SK-N-DZ (cell line): ENCODE data around the gene HDAC9.
A peak's percentile ranks its signal among the peaks of the same experiment; 100 is the strongest.
"Not testable (repeated sequence)": the region's sequence is repeated elsewhere in the genome, so short reads cannot be mapped to it uniquely, and the experiment has no call there.

ENCODE experiments used
- DNase-seq: peaks from one replicate; pipeline ENCODE4 v3.0.0-alpha.2; 2015; ENCODE audit warnings: low spot score
- small RNA-seq, 2 experiments: library from RNA; depleted of rRNA; stranded (forward); fragments of <200 nt; gene quantifications; one replicate each; pipeline ENCODE3, GENCODE V24; 2014

The HDAC9 gene

DNA sequence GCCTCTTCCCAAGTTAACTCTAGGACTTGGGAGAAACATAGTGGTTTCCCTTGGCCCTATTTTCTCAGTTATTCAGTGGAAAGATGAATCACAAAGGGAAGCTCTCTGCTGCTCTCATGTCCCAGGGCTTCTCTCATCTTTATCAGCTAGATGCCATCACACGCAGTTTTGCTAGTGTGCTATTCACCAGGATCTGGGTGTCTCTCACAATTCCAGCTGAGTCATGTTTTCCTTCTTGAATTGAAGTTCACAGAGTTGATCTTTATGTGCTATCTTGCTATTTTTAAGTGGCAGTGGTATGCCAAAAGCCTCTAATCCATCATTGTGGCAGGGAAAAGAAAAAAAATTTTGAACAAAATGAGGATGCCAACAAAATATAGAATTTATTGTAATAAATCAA, 520.6 kb downstream of the HDAC9 start:
- no peak for DNase-seq

GRCh38 chr7:19017374-19017773, 521.8 kb downstream of the HDAC9 start:
- no peak for DNase-seq

DNA sequence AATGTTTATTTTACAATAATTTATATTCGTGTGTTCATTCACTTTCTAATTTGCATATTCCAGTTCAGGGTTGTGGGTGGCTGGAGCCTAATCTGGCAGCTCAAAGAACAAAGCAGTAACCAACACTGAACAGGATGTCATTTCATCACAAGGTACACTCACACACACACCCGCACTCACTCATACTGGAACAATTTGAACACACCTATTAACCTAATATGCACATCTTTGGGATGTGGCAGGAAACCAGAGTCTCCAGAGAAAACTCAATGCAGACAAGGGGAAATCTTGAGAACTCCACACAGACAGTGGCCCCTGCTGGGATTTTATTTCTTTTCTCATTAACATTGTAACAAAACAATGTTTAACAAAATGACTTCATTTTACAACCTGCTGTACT, 524.5 kb downstream of the HDAC9 start:
- DNase-seq, result no peak

DNA sequence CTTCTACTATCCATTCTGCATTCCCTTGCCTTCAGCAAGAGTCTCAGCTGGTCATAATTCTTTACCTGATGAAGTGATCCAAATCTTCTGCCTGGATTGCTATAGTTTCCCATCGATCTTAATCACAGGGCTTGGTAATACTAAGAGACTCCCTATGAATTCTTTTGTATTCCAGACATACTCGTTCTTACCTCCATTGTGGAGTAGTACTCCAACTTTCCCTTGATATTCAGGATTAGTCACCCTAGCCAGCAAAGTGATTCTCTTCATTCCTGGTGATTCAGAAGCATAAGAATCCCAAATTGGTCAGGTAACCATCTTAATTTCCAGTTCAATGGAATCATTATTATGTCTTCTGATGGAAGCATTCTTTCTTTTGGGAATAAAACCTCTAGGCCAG, 525.2 kb downstream of the HDAC9 start:
- DNase-seq, result no peak

GRCh38 chr7:19023477-19023876, 527.9 kb downstream of the HDAC9 start:
- peak; percentile 15 for DNase-seq

DNA sequence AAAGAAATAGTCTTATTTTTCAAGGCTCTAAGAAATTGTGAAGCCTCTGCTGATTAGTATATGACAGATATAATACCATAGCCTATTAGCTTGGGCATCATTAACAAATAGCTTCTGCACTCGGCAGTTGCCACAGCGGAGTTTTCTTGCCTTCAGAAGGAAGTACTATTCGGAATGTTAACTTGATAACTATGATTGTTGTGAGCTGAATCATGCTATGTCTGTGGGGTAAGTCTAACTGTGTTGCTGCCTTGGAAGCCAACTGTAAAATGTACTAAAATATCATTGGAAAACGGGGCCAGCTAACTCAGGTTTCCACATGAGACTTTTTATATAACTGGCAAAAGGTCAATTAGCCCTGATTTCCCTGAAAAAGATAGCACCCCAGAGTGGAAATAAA, 528.7 kb downstream of the HDAC9 start:
- no peak for DNase-seq

DNA sequence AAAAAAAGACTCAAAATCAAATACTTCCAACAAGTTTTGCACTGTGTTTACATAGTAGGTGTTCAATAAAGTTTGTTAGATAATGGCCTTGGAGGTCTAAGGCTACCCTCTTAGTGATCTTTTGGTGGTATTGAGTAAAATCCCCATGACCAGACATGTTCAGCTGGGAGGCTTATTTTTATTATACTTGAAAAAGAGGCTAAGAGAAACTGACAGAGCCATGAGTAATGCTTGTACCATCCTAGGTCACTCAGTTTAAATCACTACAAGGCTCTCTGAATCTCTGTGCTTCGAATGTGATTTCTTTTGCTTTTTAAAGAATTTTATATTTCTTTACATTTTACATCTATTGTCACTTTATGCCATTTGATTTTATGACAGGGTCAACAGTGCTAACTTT, 531.3 kb downstream of the HDAC9 start:
- DNase-seq, result no peak

- DNase-seq, result no peak
Observed at GRCh38 chr7:19030281-19030680, 534.7 kb downstream of the HDAC9 start.

- DNase-seq, result not testable (repeated sequence)
Observed at GRCh38 chr7:19032942-19033341, 537.4 kb downstream of the HDAC9 start.

DNA sequence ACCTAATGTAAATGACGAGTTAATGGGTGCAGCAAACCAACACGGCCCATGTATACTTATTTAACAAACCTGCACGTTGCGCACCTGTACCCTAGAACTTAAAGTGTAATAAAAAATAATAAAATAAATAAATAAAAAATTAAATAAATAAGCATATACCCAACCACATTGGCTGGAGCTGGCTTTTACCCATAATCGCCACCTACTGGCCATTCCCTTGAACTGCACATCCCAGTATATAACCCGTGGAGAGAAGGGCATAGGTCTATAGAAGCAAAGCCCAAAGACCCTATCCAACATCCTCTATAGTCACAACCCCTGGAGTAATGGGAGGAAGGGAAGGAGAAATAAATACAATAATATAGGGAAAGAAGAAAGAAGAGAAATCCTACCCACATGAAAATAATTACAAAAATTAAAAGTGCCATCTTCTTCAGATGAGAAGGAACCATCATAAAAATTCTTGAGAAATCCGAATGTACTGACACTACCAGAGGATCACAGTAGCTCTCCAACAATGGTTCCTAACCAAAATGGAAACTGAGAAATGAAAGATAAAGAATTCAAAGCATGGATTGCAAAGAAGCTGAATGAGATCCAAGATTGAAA, 556.3 kb downstream of the HDAC9 start:
- no peak for DNase-seq

Small RNAs within 50 kb of the gene (small RNA-seq; reads per million reads assigned to genes)
- 0 to 0.04 reads per million in 2 experiments for gene RN7SKP266
